NCI-H510A treated with DMSO at 0.1 percent for 48 hours (cell line): Measurements from ENCODE around the gene TWIST2.
A peak's percentile ranks its signal among the peaks of the same experiment; 100 is the strongest.

Experiments
- DNase-seq: peaks from one replicate; lab custom pipeline; 2025; lab: John Stamatoyannopoulos, UW

TWIST2 gene

DNA sequence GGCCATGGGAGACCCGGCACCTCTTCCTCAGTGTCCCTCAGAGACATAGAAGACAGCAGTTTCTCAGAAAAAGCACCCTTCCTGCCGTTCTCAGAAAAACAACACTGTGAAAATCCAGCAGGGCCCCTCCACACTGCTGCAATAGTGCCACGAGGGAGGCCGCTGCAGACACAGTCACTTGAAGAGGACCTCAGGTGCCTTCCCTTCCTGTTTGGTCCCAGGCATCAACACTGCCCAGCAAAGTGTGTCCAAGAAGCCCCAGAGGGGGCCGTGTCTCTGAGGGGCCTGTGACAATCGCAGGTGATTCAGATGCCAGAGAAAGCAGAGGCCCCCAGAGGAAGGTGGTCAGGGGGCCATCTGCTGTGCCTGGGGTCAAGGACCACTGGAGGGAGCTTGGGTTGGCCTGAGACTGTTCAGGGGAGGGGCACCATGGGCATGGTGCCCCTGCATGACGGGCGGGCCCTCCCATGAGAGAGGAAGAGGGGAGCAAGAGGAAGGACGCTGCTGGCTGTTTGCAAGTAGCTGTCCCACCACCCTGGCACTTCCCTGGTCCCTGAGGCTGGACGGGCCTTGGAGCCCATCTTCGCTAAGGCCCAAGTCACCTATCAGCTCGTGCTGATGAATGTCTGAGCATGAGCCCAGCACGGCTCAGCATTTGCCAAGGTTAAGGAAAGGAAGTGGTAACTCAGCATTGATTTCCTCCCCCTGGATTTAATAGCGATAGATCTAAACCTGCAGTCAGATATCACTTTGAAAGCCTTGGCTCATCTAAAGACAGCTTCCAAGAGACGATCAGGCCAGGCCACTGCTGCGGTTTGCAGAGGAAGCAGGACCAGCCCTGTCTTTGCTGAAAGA, 9.1 kb downstream of the TWIST2 start:
- DNase-seq: no peak

DNA sequence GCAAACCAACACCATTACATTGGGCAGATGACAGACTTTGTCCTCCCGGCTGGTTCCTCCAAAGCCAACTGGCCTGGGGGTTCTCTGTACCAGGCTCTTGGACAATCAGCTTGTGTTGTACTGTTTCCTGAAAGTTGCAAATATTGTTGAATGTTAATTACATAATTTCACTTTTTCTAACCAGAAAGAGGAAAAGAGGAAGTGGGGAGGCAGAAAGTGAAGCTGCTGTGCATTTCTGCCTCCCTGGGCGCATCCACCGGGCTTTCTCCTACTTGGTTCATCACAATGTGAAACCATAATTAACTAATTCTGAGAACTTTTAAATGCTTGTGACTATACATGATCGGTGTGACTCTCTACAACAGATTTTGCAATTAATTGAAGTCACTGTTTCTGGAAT, 10.1 kb downstream of the TWIST2 start:
- DNase-seq: no peak

- no peak for DNase-seq
Observed at GRCh38 chr2:238859636-238860347, 11.9 kb downstream of the TWIST2 start.

DNA sequence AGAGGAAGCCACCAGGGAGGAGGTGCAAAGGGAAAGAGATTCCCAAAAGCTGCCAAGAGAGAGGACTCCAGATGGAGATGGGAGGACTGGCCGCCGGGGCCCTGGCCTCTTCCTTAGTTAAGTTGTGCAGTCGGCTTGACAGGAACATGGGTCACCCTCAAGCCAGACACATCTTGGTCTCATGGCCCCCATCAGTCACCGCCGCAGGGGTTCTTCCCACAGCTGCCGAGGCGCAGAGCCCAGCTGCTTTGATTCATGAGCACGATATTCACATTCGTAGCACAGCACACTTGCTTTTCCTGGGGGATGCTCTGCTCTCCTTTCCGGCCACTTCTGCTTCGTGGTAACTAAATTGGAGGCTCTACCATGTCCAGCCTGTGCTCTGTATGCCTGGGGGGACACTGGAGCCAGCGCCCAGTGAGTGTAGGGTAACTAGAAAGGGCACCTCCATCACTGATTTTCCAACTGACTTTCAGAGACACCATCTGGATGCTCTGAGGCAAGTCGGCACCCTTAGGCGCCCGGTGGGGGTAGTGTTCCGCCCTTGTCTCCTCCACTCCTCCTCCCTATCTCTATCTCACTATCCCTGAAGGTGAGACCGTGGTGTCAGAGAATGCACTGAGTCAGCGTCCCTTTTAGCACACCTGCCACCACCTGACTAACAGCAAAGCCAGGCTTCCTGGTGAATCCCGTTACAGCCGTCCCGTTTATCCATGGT, 13.3 kb downstream of the TWIST2 start:
- DNase-seq: no peak

DNA sequence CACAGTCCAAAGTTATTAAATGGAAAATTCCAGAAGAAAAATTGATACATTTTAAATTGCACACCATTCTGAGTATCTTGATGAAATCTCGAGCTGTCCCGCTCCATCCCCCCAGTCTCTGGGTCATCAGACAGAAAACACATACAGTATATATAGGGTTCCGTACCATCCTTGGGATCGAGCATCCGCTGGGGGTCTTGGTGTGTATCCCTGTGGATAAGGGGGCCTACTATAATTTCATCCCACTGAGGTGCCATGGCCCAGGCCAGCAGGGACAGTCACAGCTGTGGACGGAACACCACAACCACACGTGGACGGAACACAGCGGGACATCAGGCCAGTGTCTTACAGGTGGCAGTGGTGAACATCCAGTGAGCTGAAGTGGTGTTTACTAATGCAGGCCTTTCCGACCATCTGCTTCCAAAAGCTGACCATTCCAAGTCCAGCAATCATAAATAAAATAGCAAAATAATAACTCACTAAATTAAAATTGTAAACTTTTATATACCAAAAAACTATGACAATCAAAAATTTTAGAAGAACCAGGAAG, 14.0 kb downstream of the TWIST2 start:
- DNase-seq: no peak

DNA sequence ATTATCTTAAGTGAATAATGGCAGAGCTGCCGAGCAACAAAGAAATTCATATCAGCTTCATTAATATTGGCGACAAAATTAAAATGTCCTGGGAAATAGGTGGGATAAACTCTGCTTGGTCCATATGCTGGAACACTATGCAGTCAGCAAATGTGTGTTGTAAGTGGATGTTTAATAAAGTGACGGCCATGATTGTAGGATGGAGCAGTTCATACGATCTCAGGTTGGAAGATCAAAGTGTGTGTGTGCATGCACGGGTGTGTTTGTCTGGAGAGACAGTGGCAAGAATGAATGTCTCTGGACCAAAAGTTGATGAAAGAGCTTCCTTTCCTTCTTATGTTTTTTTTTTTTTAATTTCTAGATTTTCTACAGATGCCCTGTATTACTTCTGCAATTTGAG, 14.8 kb downstream of the TWIST2 start:
- DNase-seq: no peak

DNA sequence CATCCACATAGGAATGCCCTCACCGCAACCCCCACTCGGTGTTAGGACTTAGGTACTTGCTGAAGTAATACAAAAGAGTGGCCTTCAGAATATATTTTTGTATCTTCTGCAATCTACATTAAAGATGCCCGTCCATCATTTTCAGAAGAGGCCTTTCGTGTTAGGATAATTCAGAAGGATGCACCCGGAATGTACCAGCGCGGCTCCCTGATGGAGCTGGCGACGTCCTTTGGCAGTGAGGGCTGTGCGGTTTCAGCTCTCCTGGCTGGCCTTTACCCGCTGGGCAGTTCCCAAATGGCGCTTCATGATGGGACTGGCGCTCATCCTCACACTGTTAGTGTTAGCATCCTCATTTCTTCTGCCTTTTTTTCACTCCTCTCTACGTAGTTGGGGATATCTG, 15.3 kb downstream of the TWIST2 start:
- DNase-seq: no peak

- no peak for DNase-seq
Observed at GRCh38 chr2:238863749-238864206, 15.9 kb downstream of the TWIST2 start.

DNA sequence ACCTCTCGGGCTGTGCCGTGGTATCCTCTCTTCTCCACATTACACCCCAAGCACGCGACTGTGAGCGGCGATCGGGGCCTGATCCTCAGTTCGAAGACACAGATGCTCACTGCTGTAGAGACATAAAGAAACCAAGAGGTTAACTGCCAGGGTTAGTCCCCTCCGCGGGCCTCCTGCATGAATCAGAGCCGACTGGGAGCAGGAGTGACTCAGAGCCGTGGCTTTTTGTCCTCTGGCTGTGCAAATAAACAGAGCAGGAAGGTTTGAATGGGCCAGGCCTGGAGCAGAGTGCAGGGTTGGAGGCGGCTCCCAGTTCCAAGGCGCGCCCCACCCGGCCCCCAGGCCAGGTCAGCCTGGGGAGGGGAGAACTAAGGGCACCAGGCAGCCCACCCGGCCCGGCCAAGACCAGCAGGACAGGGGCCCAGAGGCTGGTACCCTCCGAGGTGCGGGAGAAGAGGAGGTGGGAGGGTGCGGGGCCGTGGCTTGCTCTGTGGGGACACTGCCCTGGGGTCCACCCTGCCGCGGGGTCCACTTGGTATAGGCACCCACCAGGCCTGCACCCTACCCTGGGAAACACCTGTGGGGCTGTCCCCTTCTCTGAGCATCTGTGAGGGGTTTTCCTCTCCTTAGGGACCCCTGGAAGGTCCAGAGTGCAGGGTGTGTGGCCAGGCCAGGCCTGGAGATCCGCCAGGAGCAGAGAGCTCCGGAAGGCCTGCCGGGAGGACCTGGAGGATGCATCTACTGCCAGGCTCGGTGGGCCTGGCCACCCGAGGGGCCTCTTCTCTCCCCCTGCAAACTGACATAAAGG, 16.5 kb downstream of the TWIST2 start:
- peak; percentile 5 for DNase-seq

DNA sequence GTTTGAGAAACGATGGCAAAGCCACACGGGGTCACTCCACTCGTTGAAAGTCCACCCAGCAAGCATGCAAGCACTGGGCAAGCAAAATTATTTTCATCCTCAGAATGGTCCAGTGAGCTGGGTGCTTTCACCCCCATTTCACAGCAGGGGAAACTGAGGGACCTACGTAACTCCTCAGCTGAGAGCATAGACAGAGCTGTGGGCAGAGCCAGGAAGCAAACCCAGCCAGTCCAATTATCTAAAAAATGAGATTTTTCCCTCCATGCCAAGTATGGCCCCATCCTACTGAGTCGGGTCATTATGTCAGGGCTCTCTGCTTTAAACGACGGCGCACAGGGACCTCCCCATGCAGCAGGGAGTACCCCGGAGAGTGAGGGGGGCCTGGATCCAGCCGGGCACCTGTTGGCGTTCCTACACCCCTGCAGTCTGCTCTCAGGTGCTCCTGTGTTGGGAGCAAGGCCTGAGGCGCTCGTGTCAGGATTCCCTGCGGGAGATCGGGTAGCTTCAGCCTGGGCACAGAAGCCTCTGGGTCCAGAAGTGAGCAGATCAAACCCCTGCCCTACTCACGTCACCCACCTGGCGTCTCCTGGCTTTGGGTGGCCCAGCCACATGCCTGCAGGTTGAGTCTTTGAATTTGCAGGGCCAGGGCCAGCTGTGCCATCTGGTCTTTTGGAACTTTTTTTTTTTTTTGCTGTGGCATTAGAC, 17.3 kb downstream of the TWIST2 start:
- no peak for DNase-seq

DNA sequence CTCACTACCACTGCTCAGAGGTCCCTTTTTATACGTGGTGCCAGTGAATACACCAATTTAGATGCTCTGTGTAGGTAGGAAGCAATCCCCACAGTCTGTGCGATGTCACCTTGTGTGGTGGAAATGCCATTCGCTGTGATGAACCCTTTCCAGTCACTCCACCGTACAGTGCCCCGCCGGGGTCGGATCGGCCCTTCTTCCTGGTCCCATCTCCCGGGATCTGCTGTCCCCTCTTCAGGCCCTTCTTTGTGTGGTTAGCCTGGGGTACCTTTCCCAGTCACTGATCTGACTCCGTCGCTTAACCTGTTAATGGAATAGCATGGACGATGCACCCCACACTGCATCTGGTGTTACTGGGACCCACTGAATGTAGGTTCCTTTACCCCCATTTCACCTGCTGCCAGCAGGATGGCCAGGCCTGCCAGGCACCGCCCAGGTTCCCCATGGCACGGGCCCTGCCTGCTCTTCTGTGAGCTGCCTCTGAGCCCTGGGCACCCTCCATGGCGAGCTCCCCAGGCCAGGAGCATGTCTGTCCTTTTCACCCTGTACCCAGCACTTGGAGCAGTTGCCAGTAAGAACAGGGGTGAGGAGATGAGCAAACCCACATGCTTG, 18.0 kb downstream of the TWIST2 start:
- no peak for DNase-seq

DNA sequence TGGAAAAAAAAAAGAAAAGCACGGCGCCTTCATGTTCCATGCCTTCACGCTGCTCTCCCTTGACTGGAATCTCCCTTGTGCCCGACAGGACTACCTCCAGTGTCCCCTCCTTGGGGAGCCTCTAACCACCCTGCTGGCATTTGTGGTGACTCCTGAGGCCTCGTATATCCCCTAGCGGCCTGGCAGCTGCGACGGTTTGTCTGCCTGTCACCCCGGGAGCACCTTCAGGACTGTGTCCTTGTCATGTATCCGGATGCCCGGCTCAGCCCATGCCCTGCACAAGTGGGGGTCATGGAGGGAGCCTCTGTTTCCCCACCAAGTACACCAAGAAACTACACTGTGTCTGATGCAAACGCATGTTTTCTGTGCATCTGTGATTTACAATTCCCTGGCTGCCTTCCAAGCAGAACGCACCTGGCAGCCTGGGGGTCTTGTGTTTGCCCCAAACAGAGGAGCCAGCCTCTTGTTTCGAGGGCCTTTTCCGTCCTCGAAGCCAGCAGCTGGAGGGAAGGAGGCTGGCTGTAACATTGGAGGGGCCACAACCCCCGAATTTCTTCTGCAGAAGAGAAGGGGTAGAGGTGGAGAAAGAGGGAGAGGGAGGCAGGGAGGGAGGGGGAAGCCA, 18.9 kb downstream of the TWIST2 start:
- no peak for DNase-seq

DNA sequence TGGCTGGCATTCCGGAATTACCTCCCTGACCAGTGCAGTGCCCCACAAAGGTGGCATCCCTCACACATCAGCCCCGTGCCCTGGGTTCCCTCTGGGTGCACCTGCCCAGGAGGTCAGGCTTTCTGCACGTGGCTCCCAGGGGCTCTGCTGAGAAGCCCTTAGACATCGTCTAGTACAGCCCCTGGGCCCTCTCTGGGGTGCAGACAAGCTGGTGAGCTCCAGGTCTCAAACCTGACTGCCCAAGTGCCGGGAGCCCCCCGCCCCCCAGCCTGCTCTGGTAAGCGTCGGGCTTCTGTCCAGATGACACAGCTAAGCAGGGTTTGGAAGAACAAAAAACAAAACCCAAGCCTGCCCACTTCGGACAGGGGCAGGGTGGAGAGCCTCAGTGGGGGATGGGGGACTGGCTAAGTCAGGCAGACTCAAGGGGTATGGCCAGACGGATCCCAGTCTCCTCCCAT, 20.2 kb downstream of the TWIST2 start:
- no peak for DNase-seq

DNA sequence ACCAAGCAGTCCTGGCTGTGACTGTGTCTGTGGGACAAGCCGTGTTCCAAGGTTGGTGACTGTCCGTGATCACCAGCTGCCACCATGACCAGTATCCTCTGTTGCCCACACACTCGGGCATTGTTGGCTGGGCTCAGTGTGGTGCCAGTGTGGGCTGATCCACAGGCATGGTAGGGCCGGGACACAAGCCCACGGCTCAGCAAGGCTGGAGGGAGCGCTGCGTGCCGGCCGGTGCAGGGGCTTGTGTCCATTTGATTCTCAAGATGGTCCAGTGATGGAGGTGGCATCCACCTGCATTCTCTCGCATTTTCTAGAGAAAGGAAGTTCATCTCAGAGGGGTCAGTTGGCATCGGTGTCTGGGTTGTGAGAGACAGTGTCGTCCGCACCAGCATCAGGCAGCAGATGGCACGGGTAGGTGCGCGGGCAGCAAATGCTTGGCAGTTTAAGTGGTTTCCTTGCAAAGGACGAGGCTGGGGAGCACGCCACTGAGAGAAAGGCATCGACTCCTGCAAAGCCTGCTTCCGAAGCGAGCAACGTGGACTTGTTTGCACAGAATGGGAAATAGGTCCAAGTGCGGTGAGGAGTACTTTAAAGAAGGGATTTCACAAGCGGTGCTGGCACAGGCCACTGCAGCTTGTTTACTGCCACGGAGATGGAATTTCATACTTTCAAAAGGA, 20.9 kb downstream of the TWIST2 start:
- no peak for DNase-seq

DNA sequence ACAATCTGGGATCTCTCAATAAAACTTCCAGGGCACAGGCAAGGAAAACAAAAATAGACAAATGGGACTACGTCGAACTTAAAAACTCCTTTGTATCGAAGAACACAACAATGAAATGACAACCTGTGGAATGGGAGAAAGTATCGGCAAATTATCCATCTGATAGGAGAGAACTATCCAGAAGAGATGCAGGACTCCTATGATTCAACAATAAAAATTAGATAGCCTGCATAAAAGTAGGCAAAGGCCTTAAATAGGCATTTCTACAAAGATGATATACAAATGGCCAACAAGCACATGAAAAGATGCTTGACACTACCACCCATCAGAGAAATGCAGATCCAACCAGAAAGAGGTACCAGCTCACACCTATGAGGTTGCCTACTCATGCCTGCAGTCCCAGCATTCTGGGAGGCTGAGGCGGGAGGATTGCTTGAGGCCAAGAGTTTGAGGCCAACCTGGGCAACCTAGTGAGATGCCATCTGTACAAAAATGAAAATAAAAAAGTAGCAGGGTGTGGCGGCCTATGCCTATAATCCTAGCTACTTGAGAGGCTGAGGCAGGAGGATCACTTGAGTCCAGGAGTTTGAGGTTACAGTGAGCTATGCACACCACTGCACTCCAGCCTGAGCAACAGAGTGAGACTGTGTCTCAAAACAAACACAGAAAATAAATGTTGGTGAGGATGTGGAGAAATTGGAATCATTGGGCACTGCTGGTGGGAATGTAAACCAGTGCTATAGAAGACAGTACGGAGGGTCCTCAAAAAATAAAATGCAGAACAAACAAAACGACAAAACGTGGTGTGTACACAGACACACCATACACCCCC, 21.6 kb downstream of the TWIST2 start:
- DNase-seq: no peak

GRCh38 chr2:238870261-238870660, 22.4 kb downstream of the TWIST2 start:
- DNase-seq: no peak

DNA sequence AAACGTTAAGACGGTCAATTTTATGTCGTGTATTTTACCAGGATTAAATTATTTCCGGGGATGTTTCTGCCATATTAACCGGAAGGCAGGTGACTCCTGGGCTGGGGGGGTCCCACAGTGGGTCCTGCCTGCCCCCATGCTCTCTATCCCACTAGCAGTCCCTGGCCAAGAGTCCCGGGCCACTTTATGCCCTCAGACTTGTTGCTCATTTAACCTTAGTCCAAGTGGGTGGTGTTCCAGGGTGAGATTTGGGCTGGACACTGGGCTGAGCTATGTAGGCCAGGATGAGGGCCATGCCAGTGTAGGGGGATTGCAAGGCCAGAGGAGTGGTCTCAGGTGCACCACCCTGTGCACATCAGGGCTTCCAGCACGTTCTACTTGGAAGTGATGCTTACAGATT, 24.1 kb downstream of the TWIST2 start:
- no peak for DNase-seq

DNA sequence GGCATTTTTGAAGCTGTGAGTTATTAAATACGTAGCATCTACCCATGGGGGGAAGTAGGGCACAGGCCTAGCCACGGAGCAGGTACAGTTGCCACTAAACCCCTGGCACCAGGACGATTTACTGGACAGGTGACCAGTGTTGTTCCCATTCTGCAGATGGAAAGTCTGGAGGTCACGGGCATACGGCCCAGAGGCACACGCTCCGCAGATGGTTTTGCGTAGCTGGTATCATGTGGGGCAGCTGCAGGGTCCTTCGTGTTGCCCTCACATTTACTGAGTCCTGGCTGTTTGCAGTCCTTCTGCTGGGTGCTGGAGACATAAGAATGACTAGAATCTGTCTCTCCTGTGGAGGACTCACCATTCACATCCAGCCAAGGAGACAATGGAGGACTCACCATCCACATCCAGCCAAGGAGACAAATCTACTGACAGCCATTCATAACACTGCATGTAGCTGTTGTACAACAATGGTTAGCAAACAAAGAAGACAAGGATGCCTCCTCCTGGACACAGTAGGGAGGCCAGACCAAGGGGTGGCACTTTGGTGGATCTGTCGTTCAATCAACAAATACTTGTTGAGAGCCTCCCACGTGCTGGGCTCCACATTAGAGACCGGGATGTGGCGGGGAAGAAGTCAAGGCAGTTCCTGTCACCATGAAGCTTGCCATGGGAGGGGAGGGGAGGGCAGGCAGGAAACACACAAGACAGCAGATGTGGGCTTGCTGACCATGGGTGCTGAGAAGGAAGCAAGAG, 24.9 kb downstream of the TWIST2 start:
- no peak for DNase-seq
